Neural cell (in vitro differentiated cells): ENCODE results near the gene NR2C1. TPM values are rescaled to one million over a fixed set of nuclear protein-coding genes. Genes with fewer than 3 reads are reported as not detected.

ENCODE experiments used
- H2AFZ ChIP-seq: fragments of 200-600, 300-800 bp; sonication (generic), shearing (Covaris generic); 2 replicates; pipeline ENCODE4 v1.6.0; 2014; ENCODE audit warnings: low read depth, mild to moderate bottlenecking, antibody characterized with exemption, low read length, moderate library complexity
- H3F3A ChIP-seq: fragments of 200-600 bp; shearing (Covaris generic); 2 replicates; pipeline ENCODE4 v1.6.1; 2016; ENCODE audit warnings: mild to moderate bottlenecking, moderate library complexity, mixed read lengths, antibody characterized with exemption, low read length; ENCODE audit not compliant: insufficient read depth, poor library complexity, severe bottlenecking
- H3K27ac ChIP-seq: fragments of 200-600, 300-800 bp; sonication (generic), shearing (Covaris generic); 2 replicates; pipeline ENCODE4 v1.5.1; 2014; ENCODE audit warnings: mild to moderate bottlenecking, low read length, moderate library complexity
- H3K27me3 ChIP-seq: fragments of 300-800, 200-600 bp; sonication (generic), shearing (Covaris generic); 2 replicates; pipeline ENCODE4 v1.6.0; 2014; ENCODE audit warnings: mild to moderate bottlenecking, low read depth, low read length, moderate library complexity; ENCODE audit not compliant: insufficient read depth
- H3K36me3 ChIP-seq: fragments of 300-800, 200-600 bp; sonication (generic), shearing (Covaris generic); 2 replicates; pipeline ENCODE4 v1.5.1; 2014; ENCODE audit warnings: mild to moderate bottlenecking, antibody characterized with exemption, low read length, moderate library complexity; ENCODE audit not compliant: insufficient read depth
- H3K4me2 ChIP-seq: fragments of 300-800, 200-600 bp; sonication (generic), shearing (Covaris generic); 2 replicates; pipeline ENCODE4 v1.6.0; 2014; ENCODE audit warnings: mild to moderate bottlenecking, low read length
- H3K4me3 ChIP-seq: fragments of 300-800, 200-600 bp; sonication (generic), shearing (Covaris generic); 2 replicates; pipeline ENCODE4 v1.5.1; 2014; ENCODE audit warnings: mild to moderate bottlenecking, low read length, moderate library complexity
- H3K79me2 ChIP-seq: fragments of 200-600 bp; shearing (Covaris generic); replicated peaks from 2 replicates; pipeline ENCODE4 v1.6.0; 2014; ENCODE audit warnings: mild to moderate bottlenecking, low read length, moderate library complexity; ENCODE audit not compliant: insufficient read depth
- H3K9ac ChIP-seq: fragments of 300-800, 200-600 bp; sonication (generic), shearing (Covaris generic); 2 replicates; pipeline ENCODE4 v1.6.1; 2016; ENCODE audit warnings: mild to moderate bottlenecking, low read length, mixed read lengths
- H3K9me2 ChIP-seq: fragments of 200-600 bp; shearing (Covaris generic); 2 replicates; pipeline ENCODE4 v1.6.1; 2016; ENCODE audit warnings: mild to moderate bottlenecking, low read length, mixed read lengths; ENCODE audit not compliant: insufficient read depth
- H3K9me3 ChIP-seq: fragments of 200-600, 300-800 bp; sonication (generic), shearing (Covaris generic); 2 replicates; pipeline ENCODE4 v1.6.1; 2016; ENCODE audit warnings: mild to moderate bottlenecking, mixed run types, low read length, moderate library complexity, mixed read lengths
- H4K20me1 ChIP-seq: fragments of 200-600 bp; shearing (Covaris generic); 2 replicates; pipeline ENCODE4 v1.6.1; 2016; ENCODE audit warnings: mild to moderate bottlenecking, mixed run types; ENCODE audit not compliant: insufficient read depth
- EP300 ChIP-seq: fragments of 450-650 bp; conservative IDR thresholded peaks from 2 replicates; pipeline ENCODE4 v1.6.1; 2014; ENCODE audit warnings: antibody characterized with exemption, mild to moderate bottlenecking, moderate library complexity; ENCODE audit not compliant: poor library complexity, severe bottlenecking
- EZH2 ChIP-seq: fragments of 200-600, 300-800 bp; shearing (Covaris generic), sonication (generic); IDR thresholded peaks from 2 replicates; pipeline ENCODE4 v1.6.1; 2014; ENCODE audit warnings: antibody characterized with exemption, low read length, borderline replicate concordance, mild to moderate bottlenecking; ENCODE audit not compliant: insufficient read depth, poor library complexity, severe bottlenecking
- MXI1 ChIP-seq: fragments of 450-650 bp; conservative IDR thresholded peaks from 2 replicates; pipeline ENCODE4 v1.6.1; 2014; ENCODE audit warnings: antibody characterized with exemption, mild to moderate bottlenecking; ENCODE audit not compliant: poor library complexity, severe bottlenecking
- POLR2AphosphoS5 ChIP-seq: IDR thresholded peaks from 2 replicates; pipeline ENCODE4 v1.6.1; 2012
- RAD21 ChIP-seq: fragments of 450-650 bp; conservative IDR thresholded peaks from 2 replicates; pipeline ENCODE4 v1.6.1; 2014; ENCODE audit warnings: antibody characterized with exemption, mild to moderate bottlenecking, moderate library complexity
- SMC3 ChIP-seq: fragments of 450-650 bp; conservative IDR thresholded peaks from 2 replicates; pipeline ENCODE4 v1.6.1; 2014; ENCODE audit warnings: antibody characterized with exemption, mild to moderate bottlenecking, moderate library complexity; ENCODE audit not compliant: poor library complexity
- TAF1 ChIP-seq: IDR thresholded peaks from 2 replicates; pipeline ENCODE4 v1.6.1; 2012; ENCODE audit warnings: low read depth
- polyA plus RNA-seq: library from polyadenylated mRNA; depleted of rRNA; stranded (reverse); fragments of >200 nt; gene quantifications from 2 replicates; pipeline ENCODE4 v1.2.3, GENCODE V29; 2014
- TF ChIP-seq, protein P1 (sequence below): IDR thresholded peaks from 2 replicates; pipeline ENCODE4 v1.6.1; 2012; ENCODE audit warnings: borderline replicate concordance
- TF ChIP-seq, protein P2 (sequence below): fragments of 450-650 bp; IDR thresholded peaks from 2 replicates; pipeline ENCODE4 v1.5.1; 2014; ENCODE audit warnings: antibody characterized with exemption, mild to moderate bottlenecking, moderate library complexity; ENCODE audit not compliant: poor library complexity, severe bottlenecking

The NR2C1 gene
- polyA plus RNA-seq, 1 donor from 2014 or later, result 137 TPM

DNA sequence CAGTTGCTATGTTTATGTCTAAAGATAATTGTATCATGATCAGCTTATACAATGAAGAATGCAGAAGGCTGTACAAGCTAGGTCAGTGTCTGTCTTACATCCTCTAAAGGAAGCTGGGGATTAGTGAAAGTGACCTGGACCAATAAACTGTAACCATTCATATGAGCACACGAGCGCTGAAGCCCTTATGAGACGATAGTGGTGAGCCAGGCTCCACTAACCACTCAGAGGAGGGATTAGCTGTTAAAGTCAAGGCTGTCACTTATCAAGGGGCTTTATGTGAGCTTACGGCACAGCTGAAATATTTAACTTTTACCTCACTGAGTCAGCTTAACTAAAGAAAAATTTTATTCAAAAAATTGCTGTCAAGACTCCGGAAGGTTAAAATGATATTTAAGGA, 100.2 kb downstream of the NR2C1 start:
- H3K9me3 ChIP-seq, result no peaks in the 10 kb centered on the region
- H4K20me1 ChIP-seq, result no peaks in the 10 kb centered on the region
- TF ChIP-seq EP300, result no peak
- TF ChIP-seq MXI1, result no peak
- TF ChIP-seq TAF1, result no peak
- H3K4me3 ChIP-seq, result no peak overlapping the region
- H3F3A ChIP-seq, result no peaks in the 10 kb centered on the region
- H3K36me3 ChIP-seq, result peaks cover 6% of the 10 kb centered on the region
- H3K27ac ChIP-seq, result no peak overlapping the region
- H2AFZ ChIP-seq, result no peak overlapping the region
- no peaks in the 10 kb centered on the region for H3K79me2 ChIP-seq
- no peaks in the 10 kb centered on the region for H3K9me2 ChIP-seq
- no peak overlapping the region for H3K9ac ChIP-seq
- no peaks in the 10 kb centered on the region for H3K27me3 ChIP-seq
- H3K4me2 ChIP-seq, result no peak overlapping the region

DNA sequence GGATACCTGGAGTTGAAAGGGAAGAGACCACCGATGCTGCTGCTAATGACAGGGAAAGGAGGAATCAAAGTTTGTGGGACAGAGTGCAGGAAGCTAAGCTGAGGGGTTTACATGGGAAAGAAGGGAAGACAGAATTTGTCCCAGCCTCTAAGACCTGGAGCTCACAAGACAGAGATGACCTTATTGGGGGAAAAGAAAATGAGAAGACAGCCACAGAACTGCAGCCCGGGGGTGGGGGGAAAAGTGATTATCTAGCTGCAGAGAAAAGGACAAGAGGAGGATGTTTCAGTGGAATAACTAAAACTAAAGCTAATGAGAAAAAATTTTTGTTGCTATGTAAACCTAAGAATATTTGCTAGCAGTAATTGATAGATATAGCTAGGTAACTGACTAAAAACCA, 100.6 kb downstream of the NR2C1 start:
- H3K4me3 ChIP-seq, result no peak overlapping the region
- H4K20me1 ChIP-seq, result no peaks in the 10 kb centered on the region
- TF ChIP-seq SMC3 (no peak), EZH2 (no peak), RAD21 (no peak), EP300 (no peak), MXI1 (no peak), POLR2AphosphoS5 (no peak), TAF1 (no peak)
- TF ChIP-seq, protein P1, sequence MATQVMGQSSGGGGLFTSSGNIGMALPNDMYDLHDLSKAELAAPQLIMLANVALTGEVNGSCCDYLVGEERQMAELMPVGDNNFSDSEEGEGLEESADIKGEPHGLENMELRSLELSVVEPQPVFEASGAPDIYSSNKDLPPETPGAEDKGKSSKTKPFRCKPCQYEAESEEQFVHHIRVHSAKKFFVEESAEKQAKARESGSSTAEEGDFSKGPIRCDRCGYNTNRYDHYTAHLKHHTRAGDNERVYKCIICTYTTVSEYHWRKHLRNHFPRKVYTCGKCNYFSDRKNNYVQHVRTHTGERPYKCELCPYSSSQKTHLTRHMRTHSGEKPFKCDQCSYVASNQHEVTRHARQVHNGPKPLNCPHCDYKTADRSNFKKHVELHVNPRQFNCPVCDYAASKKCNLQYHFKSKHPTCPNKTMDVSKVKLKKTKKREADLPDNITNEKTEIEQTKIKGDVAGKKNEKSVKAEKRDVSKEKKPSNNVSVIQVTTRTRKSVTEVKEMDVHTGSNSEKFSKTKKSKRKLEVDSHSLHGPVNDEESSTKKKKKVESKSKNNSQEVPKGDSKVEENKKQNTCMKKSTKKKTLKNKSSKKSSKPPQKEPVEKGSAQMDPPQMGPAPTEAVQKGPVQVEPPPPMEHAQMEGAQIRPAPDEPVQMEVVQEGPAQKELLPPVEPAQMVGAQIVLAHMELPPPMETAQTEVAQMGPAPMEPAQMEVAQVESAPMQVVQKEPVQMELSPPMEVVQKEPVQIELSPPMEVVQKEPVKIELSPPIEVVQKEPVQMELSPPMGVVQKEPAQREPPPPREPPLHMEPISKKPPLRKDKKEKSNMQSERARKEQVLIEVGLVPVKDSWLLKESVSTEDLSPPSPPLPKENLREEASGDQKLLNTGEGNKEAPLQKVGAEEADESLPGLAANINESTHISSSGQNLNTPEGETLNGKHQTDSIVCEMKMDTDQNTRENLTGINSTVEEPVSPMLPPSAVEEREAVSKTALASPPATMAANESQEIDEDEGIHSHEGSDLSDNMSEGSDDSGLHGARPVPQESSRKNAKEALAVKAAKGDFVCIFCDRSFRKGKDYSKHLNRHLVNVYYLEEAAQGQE, result no peak
- TF ChIP-seq, protein P2, sequence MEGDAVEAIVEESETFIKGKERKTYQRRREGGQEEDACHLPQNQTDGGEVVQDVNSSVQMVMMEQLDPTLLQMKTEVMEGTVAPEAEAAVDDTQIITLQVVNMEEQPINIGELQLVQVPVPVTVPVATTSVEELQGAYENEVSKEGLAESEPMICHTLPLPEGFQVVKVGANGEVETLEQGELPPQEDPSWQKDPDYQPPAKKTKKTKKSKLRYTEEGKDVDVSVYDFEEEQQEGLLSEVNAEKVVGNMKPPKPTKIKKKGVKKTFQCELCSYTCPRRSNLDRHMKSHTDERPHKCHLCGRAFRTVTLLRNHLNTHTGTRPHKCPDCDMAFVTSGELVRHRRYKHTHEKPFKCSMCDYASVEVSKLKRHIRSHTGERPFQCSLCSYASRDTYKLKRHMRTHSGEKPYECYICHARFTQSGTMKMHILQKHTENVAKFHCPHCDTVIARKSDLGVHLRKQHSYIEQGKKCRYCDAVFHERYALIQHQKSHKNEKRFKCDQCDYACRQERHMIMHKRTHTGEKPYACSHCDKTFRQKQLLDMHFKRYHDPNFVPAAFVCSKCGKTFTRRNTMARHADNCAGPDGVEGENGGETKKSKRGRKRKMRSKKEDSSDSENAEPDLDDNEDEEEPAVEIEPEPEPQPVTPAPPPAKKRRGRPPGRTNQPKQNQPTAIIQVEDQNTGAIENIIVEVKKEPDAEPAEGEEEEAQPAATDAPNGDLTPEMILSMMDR, result no peak
- no peak overlapping the region for H3K4me2 ChIP-seq
- no peak overlapping the region for H3K9ac ChIP-seq
- no peaks in the 10 kb centered on the region for H3K9me3 ChIP-seq
- no peaks in the 10 kb centered on the region for H3K27me3 ChIP-seq
- H3K27ac ChIP-seq, result no peak overlapping the region
- H2AFZ ChIP-seq, result no peak overlapping the region
- H3K79me2 ChIP-seq, result no peaks in the 10 kb centered on the region
- no peaks in the 10 kb centered on the region for H3K9me2 ChIP-seq
- H3F3A ChIP-seq, result no peaks in the 10 kb centered on the region
- H3K36me3 ChIP-seq, result peaks cover 6% of the 10 kb centered on the region

DNA sequence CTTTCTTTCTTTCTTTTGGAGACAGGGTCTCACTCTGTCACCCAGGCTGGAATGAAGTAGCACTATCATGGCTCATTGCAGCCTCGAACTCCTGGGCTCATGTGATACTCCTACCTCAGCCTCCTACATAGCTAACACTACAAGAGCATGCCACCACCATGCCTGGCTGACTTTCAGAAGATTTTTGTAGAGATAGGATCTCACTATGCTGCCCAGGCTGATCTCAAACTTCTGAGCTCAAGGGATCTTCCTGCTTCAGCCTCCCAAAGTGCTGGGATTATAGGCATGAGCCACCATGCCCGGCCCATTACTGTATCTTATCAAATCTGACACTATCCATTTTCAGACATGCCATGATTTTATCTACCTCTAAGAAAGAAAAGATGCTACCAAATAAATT, 101.5 kb downstream of the NR2C1 start:
- Histone ChIP-seq H3F3A (no peaks in the 10 kb centered on the region), H3K4me2 (no peak overlapping the region), H3K4me3 (no peak overlapping the region), H3K9me2 (no peaks in the 10 kb centered on the region), H3K36me3 (peaks cover 6% of the 10 kb centered on the region), H3K9me3 (no peaks in the 10 kb centered on the region), H2AFZ (no peak overlapping the region), H3K79me2 (no peaks in the 10 kb centered on the region), H3K27ac (no peak overlapping the region), H3K9ac (no peak overlapping the region), H3K27me3 (no peaks in the 10 kb centered on the region), H4K20me1 (no peaks in the 10 kb centered on the region)
- TF ChIP-seq EZH2 (no peak), POLR2AphosphoS5 (no peak), TAF1 (no peak), EP300 (no peak), RAD21 (no peak), MXI1 (no peak), SMC3 (no peak)
- TF ChIP-seq, protein P2, result no peak
- TF ChIP-seq, protein P1, result no peak
